ENCODE measurements around the gene TEKT5.

DNA sequence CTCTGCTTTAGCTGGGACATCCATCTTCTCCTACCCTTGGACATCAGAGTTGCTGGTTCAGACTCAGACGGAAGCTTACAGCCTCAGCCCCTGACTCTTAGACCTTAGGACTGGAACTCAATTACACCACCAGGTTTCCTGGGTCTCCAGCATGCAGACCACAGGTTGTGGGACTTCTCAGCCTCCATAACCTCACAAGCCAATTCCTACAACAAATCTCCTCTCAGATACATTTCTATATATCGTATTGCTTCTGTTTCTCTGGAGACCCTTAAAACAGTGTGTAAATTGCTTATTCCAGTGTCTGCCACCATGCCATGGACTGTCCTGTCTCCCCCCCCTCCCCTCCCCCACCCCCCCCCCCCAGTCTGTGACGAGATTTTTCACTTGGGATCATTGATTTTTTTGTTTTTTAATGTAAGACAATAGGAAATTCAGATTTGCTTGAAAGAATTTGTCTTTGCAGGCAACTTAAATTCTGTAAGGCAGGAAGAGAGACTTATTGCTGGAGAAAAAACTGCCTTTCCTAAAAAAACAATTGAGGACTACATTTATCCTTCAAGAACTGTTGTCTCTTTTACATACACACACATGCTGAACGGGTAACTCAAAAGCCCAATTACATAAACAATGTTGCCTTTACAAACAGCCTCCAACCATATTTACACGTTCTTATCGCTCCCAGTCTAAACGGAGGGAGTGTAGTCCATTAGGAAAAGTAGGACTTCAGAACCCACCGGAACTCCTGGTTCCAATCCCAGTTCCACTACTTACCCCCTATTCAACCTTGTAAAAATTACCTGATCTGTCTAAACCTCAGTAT, 39.9 kb downstream of the TEKT5 start:
- TF ChIP-seq, protein P1, sequence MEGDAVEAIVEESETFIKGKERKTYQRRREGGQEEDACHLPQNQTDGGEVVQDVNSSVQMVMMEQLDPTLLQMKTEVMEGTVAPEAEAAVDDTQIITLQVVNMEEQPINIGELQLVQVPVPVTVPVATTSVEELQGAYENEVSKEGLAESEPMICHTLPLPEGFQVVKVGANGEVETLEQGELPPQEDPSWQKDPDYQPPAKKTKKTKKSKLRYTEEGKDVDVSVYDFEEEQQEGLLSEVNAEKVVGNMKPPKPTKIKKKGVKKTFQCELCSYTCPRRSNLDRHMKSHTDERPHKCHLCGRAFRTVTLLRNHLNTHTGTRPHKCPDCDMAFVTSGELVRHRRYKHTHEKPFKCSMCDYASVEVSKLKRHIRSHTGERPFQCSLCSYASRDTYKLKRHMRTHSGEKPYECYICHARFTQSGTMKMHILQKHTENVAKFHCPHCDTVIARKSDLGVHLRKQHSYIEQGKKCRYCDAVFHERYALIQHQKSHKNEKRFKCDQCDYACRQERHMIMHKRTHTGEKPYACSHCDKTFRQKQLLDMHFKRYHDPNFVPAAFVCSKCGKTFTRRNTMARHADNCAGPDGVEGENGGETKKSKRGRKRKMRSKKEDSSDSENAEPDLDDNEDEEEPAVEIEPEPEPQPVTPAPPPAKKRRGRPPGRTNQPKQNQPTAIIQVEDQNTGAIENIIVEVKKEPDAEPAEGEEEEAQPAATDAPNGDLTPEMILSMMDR (IDR thresholded peaks at IDR 0.05): no peak
- no peak for TF ChIP-seq EZH2 (IDR thresholded peaks at IDR 0.05)
